Measurements from ENCODE around the gene SEPTIN1. TPM values are rescaled to one million over a fixed set of nuclear protein-coding genes. Genes with fewer than 3 reads are reported as not detected.

Gene SEPTIN1
- total RNA-seq, 1 donor from 2014 or later = 2.0 TPM

GRCh38 chr16:30369938-30370455 lies 12.4 kb downstream of the SEPTIN1 start:
- Mint-ChIP-seq H3K27ac (no peak overlapping the region), H3K4me1 (ENCODE audit: low read depth) (peaks cover 40% of the 10 kb centered on the region), H3K27me3 (no peaks in the 10 kb centered on the region), H3K9me3 (ENCODE audit: low read depth) (no peaks in the 10 kb centered on the region), H3K4me3 (ENCODE audit: low read depth) (peak overlapping the region; percentile 76), H3K36me3 (ENCODE audit: insufficient read depth) (peaks cover 2% of the 10 kb centered on the region)
- no peak for DNase-seq (ENCODE audit: low spot score, unreplicated experiment)
- TF ChIP-seq, protein P1, sequence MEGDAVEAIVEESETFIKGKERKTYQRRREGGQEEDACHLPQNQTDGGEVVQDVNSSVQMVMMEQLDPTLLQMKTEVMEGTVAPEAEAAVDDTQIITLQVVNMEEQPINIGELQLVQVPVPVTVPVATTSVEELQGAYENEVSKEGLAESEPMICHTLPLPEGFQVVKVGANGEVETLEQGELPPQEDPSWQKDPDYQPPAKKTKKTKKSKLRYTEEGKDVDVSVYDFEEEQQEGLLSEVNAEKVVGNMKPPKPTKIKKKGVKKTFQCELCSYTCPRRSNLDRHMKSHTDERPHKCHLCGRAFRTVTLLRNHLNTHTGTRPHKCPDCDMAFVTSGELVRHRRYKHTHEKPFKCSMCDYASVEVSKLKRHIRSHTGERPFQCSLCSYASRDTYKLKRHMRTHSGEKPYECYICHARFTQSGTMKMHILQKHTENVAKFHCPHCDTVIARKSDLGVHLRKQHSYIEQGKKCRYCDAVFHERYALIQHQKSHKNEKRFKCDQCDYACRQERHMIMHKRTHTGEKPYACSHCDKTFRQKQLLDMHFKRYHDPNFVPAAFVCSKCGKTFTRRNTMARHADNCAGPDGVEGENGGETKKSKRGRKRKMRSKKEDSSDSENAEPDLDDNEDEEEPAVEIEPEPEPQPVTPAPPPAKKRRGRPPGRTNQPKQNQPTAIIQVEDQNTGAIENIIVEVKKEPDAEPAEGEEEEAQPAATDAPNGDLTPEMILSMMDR (IDR thresholded peaks at IDR 0.05; ENCODE audit: unreplicated experiment) = peak; percentile 41

DNA sequence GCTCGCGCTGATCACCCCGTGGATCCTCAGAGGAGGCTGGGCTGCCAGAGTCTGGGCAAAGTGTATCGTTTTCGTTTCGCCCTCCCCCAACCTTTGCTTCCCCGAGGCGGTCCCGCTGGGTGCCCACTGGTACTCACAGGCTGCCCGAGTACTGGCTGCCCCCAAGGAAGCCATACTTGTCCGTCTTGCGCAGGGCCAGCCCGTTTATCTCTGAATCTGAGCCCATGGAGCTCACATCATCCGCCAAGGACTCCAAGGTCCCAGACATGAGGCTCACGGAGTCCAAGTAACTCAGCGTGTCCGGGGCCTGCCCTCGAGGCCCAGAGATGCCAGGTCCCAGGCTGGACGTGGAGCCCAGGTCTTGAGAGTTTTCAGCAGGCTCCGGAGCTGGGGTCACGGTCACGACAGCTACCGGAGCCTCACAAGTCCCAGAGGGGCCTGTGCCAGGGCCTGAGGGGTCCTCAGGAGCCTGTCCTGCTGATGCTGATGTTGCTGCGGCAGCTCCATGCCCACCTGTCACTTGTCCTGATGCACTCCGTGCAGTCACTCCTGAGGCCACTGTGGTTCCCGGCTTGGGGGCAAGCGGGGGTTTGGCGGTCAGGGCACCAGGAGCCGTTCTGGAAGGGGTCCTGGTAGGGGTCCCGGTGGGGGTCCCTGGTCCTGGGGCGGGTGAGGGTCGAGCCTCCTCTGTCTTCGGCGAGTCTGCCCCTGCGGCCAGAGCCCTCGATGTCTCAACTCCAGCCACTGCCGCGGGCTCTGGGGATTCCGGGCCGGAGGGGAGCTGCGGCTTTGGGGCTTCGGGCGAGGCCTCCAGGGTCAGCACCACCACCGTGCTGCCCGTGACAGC lies 13.0 kb downstream of the SEPTIN1 start:
- peak overlapping the region; percentile 85 for H3K27ac Mint-ChIP-seq
- DNase-seq (ENCODE audit: low spot score, unreplicated experiment) = no peak
- peaks cover 6% of the 10 kb centered on the region for H3K36me3 Mint-ChIP-seq (ENCODE audit: insufficient read depth)
- peaks cover 40% of the 10 kb centered on the region for H3K4me1 Mint-ChIP-seq (ENCODE audit: low read depth)
- no peaks in the 10 kb centered on the region for H3K27me3 Mint-ChIP-seq
- H3K9me3 Mint-ChIP-seq (ENCODE audit: low read depth) = no peaks in the 10 kb centered on the region
- H3K4me3 Mint-ChIP-seq (ENCODE audit: low read depth) = peak overlapping the region; percentile 82
- TF ChIP-seq, protein P1 (IDR thresholded peaks at IDR 0.05; ENCODE audit: unreplicated experiment) = no peak

DNA sequence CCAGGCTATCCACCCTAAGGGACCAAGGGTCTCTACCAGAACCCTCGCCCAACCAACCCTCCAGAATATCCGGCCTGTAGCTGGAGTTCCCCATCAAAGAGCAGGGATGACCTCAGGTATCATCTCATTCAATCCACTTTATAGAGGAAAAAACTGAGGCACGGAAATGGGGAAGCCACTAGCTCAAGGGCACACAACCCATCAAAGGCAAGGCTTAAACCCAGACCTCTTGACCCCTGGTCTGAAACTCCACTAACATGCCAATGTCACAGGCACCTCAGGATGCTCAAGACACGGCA lies 13.6 kb downstream of the SEPTIN1 start:
- H3K4me3 Mint-ChIP-seq (ENCODE audit: low read depth) = peak overlapping the region; percentile 82

GRCh38 chr16:30368122-30368791 lies 14.1 kb downstream of the SEPTIN1 start:
- peaks cover 6% of the 10 kb centered on the region for H3K36me3 Mint-ChIP-seq (ENCODE audit: insufficient read depth)
- no peak for DNase-seq (ENCODE audit: low spot score, unreplicated experiment)
- H3K9me3 Mint-ChIP-seq (ENCODE audit: low read depth) = no peaks in the 10 kb centered on the region
- H3K4me3 Mint-ChIP-seq (ENCODE audit: low read depth) = peak overlapping the region; percentile 82
- peak overlapping the region; percentile 87 for H3K27ac Mint-ChIP-seq
- H3K27me3 Mint-ChIP-seq = no peaks in the 10 kb centered on the region
- H3K4me1 Mint-ChIP-seq (ENCODE audit: low read depth) = peaks cover 40% of the 10 kb centered on the region
- TF ChIP-seq, protein P1 (IDR thresholded peaks at IDR 0.05; ENCODE audit: unreplicated experiment) = no peak

More for the DNA sequence above, 13.6 kb downstream of the SEPTIN1 start:
- peaks cover 40% of the 10 kb centered on the region for H3K4me1 Mint-ChIP-seq (ENCODE audit: low read depth)
- DNase-seq (ENCODE audit: low spot score, unreplicated experiment) = no peak
- H3K27ac Mint-ChIP-seq = peak overlapping the region; percentile 85
- TF ChIP-seq, protein P1 (IDR thresholded peaks at IDR 0.05; ENCODE audit: unreplicated experiment) = no peak
- H3K9me3 Mint-ChIP-seq (ENCODE audit: low read depth) = no peaks in the 10 kb centered on the region
- peaks cover 6% of the 10 kb centered on the region for H3K36me3 Mint-ChIP-seq (ENCODE audit: insufficient read depth)
- H3K27me3 Mint-ChIP-seq = no peaks in the 10 kb centered on the region

- TF ChIP-seq, protein P1 (IDR thresholded peaks at IDR 0.05; ENCODE audit: unreplicated experiment) = no peak
- H3K27me3 Mint-ChIP-seq = no peaks in the 10 kb centered on the region
- peak overlapping the region; percentile 82 for H3K4me3 Mint-ChIP-seq (ENCODE audit: low read depth)
- peaks cover 40% of the 10 kb centered on the region for H3K4me1 Mint-ChIP-seq (ENCODE audit: low read depth)
- no peak for DNase-seq (ENCODE audit: low spot score, unreplicated experiment)
- peak overlapping the region; percentile 23 for H3K27ac Mint-ChIP-seq
- no peaks in the 10 kb centered on the region for H3K9me3 Mint-ChIP-seq (ENCODE audit: low read depth)
- peaks cover 8% of the 10 kb centered on the region for H3K36me3 Mint-ChIP-seq (ENCODE audit: insufficient read depth)
Measured at GRCh38 chr16:30367349-30368009, 14.9 kb downstream of the SEPTIN1 start.
